ENCODE results near the gene GNL3.
"Not testable (repeated sequence)": the region's sequence is repeated elsewhere in the genome, so short reads cannot be mapped to it uniquely, and the experiment has no call there.

GNL3 gene, protein sequence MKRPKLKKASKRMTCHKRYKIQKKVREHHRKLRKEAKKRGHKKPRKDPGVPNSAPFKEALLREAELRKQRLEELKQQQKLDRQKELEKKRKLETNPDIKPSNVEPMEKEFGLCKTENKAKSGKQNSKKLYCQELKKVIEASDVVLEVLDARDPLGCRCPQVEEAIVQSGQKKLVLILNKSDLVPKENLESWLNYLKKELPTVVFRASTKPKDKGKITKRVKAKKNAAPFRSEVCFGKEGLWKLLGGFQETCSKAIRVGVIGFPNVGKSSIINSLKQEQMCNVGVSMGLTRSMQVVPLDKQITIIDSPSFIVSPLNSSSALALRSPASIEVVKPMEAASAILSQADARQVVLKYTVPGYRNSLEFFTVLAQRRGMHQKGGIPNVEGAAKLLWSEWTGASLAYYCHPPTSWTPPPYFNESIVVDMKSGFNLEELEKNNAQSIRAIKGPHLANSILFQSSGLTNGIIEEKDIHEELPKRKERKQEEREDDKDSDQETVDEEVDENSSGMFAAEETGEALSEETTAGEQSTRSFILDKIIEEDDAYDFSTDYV

DNA sequence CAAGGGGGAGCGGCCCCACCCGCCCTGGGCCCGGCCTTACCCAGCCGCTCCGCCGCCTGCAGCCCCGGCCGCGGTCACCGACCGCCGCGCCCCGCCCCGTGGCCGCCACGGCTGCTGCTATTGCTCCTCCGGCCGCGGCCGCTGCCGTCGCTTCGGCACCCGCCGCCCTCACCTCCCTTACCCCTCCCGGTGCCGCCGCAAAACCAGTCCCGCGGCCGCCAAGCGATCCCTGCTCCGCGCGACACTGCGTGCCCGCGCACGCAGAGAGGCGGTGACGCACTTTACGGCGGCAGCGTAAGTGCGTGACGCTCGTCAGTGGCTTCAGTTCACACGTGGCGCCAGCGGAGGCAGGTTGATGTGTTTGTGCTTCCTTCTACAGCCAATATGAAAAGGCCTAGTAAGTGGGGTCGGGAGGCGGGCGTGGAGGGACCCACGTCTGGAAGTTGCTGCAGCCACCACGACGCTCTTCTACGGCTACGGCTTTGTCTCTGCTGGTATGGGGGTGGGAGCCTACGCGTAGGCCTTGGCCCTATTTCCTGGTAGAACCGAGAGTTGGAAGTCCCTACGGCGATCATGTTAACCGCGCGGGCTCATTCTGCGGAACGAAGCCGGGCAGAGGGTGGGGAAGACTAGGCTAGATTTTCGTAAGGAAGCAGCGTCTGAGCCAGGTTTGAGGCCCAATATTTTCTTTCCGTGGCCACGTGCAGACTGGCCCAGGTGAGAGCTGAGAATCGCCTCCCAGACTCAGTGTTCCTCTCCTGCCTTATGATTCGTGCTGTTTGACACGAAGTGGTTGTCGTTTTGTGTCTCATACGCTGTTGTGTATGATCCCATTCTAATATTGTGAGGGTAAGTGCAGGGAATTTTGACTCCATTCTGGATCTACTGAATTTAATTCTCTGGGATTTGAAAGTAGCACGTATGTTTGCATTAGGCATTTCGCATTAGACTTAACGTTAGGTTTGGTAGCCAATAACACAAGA lies at the start of gene GNL3, which contains the start of gene PBRM1:
Gene GNL3 (plus strand): TSS at position 324 of the 983 bp plus-strand sequence. CDS start 61 bp downstream, at position 385.
Gene PBRM1 (minus strand): TSS at position 205 of the 983 bp plus-strand sequence.
- DNase-seq, result peak; percentile 84

DNA sequence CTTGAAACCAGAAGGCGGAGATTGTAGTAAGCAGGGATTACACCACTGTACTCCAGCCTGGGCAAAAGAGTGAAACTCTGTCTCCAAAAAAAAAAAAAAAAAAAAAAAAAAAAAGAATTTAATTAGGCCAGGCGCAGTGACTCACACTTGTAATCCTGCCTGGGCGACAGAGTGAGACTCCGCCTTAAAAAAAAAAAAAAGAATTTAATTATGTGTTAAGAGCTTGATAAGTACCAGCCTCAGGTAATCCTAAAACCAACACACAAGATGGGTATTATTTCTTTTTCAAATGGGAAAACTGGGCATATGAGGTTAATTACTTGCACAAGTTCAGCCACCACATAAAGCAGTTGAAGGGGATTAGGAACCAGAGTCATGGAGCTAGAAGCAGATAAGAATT lies 49.2 kb upstream of the GNL3 start:
- DNase-seq, result no peak

DNA sequence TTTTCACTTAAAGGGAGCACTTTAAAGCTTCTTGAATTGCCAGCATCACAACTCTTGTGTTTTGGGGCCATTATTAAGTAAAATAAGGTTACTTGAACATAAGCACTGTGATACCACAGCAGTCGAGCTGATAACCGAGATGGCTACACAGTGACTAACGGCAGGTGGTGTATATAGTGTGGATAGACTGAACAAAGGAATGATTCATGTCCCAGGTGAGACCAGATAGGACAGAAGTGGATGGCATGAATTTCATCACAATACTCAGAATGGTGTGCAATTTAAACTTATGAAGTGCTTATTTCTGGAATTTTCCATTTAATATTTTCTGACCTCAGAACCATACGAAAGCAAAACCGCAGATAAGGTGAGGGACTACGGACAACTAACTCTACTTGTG lies 40.3 kb upstream of the GNL3 start:
- DNase-seq, result no peak

DNA sequence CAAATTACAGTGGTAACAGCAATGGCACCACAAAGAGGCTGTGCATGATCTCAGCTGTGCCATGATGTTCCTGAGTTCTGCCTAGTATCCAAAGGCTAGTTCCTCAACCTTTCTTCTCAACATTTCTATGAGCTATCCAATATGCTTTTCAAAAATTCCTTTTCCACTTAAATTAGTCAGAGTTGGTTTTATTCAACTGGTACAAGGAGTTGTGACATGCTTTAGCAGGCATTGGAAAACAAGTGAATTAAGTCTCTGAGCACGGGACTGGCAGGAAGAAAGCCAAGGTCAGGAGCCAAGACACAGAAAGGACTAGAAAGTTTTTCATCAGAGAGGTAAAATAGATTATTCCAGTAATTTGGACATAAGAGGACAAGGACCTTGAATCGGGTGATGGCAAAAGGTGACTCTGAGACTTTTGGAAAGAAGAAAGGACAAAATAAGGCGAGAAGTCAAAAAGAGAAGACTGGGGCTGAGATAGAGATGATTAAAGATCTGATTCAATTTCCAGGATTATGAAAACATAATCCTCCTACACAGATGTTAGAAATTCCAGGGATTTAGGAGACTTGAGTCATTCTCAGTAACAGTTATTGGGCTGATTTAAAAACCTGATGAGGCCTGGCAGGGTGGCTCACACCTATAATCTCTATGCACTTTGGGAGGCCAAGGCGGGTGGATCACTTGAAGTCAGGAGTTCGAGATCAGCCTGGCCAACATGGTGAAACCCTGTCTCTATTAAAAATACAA lies 36.2 kb upstream of the GNL3 start:
- DNase-seq, result no peak

DNA sequence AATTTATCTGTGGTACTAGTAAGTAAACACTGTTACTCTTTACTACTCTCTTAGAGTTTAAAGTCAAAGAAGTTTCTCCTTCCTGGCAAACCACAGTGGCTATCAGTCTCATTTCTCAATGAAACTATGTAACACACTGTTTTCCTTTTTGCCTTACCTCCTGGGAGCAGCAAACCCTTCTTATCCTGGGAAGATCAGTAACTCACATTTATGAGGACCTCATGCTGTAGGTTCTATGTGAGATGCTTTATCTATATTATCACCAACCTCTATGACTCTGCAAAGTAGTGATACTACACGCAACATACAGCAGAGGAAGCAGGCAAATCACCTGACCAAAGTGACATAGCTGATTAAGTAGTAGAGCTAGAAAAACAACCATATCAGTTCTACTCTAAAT lies 35.4 kb upstream of the GNL3 start:
- no peak for DNase-seq

DNA sequence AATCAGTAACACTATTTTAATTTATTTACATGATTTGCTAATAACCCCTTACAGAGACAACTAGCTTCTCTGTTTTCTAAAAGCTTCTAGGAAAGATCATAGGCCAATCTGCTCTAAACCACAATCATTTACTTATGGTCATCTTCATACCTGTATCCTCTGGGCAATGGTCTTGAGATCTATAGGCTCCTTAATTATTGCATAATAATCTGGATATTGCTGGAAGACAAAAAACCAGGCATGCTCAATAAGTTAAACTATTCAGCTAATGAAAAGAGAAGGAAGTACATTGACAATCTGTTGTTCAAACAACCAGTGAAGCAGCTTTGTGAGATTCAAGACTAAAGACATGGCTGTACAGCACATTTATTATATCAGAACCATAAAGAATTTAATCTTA lies 34.2 kb upstream of the GNL3 start:
- DNase-seq, result no peak

DNA sequence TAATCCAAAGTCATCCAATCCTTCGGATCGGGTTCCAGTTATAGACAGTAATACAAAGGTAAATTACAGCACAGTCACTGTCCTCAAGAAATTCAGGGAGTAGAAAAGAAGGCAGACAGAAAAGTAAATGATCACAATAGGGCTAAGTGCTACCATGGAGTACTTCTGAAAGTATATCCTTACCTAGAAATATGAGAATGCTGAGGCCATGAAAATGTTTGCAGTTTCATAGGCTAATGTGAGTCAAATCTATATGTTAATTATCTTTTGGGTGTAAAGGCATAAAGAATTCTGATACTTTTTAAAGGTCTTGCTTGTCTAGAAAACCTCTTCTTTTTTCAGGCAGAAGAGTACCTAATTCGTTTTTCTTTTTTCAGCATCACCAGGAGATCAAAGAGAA lies 29.9 kb upstream of the GNL3 start:
- DNase-seq, result no peak

DNA sequence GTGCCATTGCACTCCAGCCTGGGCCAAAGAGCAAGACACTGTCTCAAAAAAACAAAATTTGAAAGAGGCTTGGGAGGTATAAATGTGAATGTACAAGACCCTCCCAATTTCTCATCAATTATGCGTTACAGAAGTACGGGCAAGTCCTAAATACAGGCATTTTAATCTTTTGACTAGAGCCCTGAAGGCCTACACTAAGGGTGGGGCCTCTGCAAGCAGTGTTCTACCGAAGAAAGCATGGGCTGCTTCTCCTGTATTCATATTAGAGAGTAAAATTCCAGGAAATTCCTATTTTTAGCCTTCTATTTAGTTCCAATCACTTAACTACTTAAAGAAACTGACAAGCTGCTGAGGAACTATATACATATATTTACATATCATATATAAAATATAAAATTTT lies 25.8 kb upstream of the GNL3 start:
- DNase-seq, result no peak

DNA sequence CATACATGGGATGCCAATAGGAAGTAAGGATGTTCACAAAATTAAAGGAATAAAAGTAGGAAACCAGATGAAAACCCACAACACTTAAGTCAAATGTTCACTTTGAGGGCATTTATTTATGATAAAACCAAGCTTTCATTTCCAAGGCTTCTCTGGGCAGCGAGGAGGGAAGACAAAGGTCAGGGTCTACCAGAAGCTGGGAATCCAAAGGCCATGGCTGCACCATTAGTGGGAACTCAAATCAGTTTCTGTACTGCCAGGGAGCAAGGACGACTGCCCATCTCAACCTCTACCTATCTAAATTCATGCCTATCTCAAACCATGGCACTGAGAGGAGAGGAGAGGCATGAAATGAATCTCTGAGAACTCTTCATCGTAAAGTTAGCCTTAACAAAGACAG lies 22.7 kb upstream of the GNL3 start:
- DNase-seq, result no peak

DNA sequence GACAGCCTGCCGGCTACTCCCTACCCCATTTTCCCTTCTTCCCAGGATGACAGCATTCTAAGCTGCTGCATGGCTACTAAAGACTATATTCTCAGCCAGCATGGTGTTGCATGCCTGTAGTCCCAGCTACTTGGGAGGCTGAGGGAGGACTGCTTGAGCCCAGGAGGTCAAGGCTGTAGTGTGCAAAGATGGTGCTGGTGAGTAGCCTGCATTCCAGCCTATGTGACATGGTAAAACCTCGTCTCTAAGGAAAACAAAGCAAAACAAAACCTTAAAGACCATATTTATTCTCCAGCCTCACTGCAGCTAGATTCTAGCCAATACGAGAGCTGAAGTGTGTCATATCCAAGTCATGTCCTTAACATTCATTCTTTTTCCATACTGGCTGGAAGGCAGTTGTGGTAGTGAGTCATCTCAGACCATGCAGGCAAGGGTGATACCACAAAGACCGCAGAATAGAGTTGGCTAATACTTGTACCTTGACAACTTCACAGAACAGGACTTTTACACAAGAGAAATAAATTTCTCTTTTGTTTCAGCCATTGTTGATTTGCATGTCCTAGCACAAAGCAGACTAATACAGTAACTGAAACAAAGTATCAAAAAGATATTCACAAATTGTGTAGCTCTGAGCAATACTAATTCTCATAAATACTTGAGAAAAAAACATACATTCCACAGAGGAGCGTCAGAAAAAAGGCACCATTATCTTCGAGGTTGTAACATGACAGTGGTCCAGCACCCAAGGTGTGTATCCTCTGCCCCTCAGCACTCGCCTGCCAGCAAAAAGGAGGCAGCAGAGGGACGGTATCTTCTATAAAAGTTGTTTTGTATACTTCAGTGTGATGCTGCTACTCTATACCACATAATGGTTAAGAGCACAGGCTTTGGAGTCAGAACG lies 15.0 kb upstream of the GNL3 start:
- no peak for DNase-seq

DNA sequence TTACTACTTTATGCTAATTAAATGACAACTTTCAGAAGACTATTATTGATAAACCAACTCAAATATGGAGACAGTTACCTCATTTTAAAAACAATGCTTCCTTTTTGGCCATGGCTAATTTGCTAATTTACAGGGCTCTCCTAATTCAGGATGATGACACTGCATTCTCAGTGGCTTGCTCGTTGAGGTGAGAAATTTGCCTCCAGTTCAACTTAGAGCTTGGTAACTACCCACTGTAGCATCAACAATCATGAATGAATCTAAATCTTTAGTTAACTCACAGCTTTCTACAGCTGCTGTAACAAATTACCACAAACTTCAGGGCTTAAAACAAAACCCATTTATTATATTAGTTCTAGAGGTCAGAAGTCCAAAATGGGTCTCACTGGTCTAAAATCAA lies 14.2 kb upstream of the GNL3 start:
- DNase-seq, result no peak

DNA sequence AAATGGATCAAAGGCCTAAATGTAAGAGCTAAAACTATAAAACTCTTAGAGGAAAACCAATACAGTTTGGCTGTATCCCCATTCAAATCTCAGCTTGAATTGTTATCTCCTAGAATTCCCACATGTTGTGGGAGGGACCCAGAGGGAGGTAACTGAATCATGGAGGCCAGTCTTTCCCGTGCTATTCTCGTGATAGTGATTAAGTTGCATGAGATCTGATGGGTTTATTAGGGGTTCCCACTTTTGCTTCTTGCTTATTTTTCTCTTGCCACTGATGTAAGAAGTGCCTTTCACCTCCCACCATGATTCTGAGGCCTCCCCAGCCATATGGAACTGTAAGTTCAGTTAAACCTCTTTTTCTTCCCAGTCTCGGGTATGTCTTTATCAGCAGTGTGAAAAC lies 9.6 kb upstream of the GNL3 start:
- not testable (repeated sequence) for DNase-seq

DNA sequence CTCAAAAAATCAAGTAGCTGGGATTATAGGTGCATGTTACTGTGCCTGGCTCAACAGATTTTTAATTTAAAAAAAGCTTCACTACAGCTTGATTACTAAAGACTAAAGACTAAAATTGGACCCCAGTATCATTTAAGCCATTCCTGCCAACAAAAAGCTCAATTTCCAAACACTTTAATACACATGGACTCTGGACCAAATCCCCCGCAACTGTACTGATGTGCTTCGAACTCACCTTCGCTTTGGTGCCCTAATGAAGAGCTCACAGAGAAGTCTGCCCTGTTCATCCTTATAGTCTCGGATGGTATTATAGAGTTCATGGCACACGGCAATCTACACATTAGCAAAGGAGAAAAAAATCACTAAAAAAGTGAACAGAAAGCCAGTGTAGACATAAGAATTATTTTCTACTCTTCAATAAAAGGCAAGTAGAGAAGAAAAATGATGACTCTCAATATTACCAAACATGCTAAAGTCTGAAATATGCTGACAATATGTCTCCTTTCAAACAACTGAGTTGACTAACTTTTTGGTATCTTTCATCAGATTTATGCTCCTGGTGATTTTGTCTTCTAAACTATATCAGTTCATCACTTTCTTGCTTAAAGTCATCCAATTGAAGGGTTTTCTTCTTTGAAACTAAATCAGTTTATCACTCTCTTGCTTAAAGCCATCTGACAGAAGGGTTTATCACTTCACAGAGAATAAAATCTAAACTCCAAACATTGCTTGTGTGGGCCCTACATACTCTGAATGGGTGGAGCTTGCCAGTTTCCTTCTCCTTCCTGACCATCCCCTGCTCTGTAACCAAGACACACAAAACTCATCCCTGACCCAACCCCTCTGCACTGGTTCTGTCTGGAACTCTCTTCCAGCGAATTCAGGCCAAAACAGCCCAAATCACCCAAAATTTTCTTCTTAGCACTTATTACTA lies 7.3 kb upstream of the GNL3 start:
- no peak for DNase-seq

DNA sequence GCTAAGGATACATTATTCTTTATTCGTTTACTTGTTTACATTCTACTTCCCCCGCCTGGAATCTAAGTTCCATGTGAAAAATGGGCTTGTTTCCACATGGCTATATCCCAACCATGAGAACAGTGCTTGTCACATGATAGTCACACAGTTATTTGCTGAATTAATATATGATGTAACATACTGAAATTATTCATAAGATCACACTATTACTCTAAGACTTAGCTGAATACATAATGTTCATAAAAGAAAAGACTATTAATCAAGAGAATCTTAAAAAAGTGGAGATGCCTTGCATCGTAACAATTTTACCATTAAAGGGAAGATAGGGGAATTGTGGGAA lies 6.7 kb upstream of the GNL3 start:
- no peak for DNase-seq

DNA sequence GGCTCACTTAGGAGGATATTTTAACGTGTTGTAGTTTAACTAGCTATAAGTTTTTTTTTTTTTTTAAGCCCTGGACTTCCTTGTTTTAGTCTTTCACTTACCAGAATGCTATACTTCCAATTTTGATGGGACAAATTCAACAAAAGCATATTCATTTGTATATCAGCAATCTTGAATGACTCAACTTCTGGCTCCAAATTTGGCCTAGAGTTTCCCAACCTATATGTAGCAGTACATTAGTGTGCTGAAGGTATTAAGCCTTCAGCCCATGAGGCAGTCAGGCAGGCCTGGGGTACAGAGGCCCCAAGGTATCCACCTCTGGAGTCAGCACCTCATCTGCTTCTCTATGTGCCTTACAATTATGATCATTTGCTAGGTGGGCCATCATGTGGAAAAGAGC lies 6.0 kb upstream of the GNL3 start:
- no peak for DNase-seq

DNA sequence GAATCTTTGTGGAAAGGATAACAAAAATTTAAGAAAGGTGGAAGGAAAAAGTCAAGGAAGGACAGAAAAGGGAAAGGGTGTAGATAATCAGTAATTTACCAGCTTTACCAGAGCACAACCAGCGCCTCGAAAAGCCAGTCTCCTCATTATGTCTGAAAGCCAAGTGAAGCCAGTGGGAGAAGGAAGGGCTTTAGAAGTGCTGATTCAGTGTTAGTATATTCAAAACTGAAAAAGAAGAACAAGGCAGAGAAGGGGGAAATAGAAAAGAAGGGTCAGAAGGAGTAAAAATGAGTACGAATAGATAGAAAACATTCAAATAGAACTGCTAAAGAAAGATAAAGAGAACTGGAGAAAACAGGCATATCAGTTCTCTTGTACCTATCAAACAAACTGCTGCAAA lies 4.2 kb upstream of the GNL3 start:
- no peak for DNase-seq

DNA sequence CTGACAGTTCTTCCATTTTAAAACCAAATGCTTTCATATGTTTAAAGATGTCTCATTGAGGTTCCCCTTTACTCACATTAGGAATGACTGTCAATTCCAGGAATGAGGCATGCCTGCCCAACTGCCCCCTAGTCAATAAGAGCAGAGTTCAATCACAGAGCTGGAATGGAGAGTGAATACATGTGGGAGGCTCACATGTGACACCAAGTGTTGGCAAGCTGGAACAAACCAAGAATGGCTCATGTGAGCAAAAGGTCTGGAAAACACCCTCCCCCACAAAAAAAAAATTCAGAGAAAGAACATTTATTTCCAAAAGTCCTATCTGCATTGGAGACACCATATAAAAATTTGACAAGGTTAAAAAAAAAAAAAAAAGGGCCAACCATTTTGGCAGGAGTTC lies 3.8 kb upstream of the GNL3 start:
- no peak for DNase-seq

DNA sequence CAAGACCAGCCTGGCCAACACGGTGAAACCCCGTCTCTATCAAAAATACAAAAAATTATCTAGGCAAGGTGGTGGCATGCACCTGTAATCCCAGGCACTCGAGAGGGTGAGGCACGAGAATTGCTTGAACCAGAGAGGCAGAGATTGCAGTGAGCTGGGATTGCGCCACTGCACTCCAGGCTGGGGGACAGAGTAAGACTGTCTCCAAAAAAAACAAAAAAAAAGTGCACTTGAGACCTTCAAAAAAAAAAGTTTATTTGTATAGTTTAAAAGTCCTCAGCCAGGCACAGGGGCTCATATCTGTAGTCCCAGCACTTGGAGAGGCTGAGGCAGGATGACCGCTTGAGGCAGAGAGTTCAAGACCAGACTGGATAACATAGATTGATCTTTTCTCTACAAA lies 2.2 kb upstream of the GNL3 start:
- no peak for DNase-seq

DNA sequence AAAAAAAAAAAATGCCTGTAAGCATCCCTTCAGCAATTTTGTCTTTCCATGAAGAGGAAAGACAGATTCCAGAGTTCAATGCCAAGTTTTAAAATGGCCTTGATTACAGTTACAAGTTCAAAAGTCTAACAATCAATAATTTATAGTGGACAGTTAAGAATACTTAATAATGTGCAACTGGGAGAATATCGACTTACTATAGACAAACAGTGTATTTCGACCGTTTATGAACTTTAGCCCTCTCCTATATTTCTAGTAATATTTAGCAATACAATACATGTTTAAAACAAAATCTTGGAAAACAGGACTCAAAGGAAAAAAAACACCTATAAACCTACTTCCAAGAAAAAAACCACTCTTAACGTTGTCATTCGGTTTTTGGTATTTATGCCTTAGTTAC lies 1.6 kb upstream of the GNL3 start:
- no peak for DNase-seq

DNA sequence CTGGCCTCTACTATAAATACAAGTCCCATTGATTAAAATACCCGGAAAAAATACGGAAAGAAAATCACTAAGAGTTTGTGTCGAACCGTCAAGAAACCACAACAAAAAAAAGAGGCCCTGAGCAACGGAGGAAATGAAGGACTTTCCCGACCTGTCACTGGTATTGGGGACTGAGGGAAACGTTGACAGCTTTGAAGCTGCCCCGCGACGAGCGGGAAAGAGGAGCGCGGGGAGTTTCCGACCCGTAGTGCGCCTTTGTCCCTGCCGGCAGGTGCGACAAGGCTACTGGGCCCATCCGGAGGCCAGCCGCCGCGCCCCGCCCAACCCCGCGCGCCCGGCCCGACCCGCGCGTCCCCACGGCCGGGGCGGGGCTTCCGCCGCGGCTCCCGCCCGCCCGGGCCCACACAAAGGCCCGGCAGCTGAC lies 535 bp upstream of the GNL3 start:
- DNase-seq, result peak; percentile 60

DNA sequence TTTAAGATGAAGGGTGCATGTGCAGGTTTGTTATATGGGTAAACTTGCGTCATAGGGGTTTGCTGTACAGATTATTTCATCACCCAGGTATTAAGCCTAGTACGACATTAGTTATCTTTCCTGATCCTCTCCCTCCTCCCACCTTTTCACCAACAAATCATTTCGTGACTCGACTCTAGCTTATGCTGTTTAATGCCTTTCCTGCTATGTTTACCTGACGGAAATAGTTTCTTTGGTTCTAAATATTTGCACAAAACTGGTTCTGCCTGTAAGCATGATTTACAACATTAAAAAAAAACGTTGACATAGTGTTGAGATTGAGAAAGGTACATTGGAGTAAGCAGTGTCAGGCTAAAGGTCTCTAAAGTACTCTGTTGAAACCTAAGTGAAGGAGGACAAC lies 2.4 kb downstream of the GNL3 start:
- DNase-seq, result no peak
